H1 (cell line): Measurements from ENCODE around the gene LAMC1. TPM values are rescaled to one million over a fixed set of nuclear protein-coding genes. Genes with fewer than 3 reads are reported as not detected.

ENCODE experiments used
- CTCF ChIA-PET: fragments of 300-600 bp; sonication (Branson Sonifier 250); formaldehyde crosslinking; loops from one replicate; lab custom pipeline; 2021; ENCODE audit not compliant: partially characterized antibody; lab: Charles Lee
- POLR2A ChIA-PET: fragments of 300-600 bp; sonication (Branson Sonifier 250); formaldehyde crosslinking; loops from one replicate; lab custom pipeline; 2021; ENCODE audit warnings: inconsistent platforms; ENCODE audit not compliant: partially characterized antibody; lab: Charles Lee
- DNase-seq, 2 experiments: peaks; one replicate each; pipeline versions ENCODE4 v3.0.0 to v3.0.0-alpha.2; 2010 to 2022; ENCODE audit warnings: low spot score in 2 of 2, low read depth in 1 of 2, mixed read lengths in 1 of 2
- FAIRE-seq: peaks from 2 replicates; lab custom pipeline; 2011; peaks lifted over from hg19 to GRCh38; lab: Jason Lieb, UNC
- H2AFZ ChIP-seq: 2 replicates; pipeline ENCODE4 v1.8.1; 2012; ENCODE audit warnings: low read length, inconsistent platforms
- H2AK5ac ChIP-seq: 2 replicates; pipeline ENCODE4 v1.6.1; 2013; ENCODE audit warnings: low read depth, low read length
- H2BK120ac ChIP-seq: replicated peaks from 2 replicates; pipeline ENCODE3; 2013; ENCODE audit warnings: low read depth, low read length, inconsistent platforms
- H2BK12ac ChIP-seq: 2 replicates; pipeline ENCODE4 v1.6.1; 2013; ENCODE audit warnings: low read depth, low read length
- H2BK15ac ChIP-seq: 2 replicates; pipeline ENCODE4 v1.6.1; 2013; ENCODE audit warnings: low read length
- H2BK20ac ChIP-seq: 2 replicates; pipeline ENCODE4 v1.6.1; 2013; ENCODE audit warnings: low read length
- H2BK5ac ChIP-seq: 2 replicates; pipeline ENCODE4 v1.6.1; 2013; ENCODE audit warnings: low read depth, low read length
- H3K14ac ChIP-seq: 2 replicates; pipeline ENCODE4 v1.6.1; 2013; ENCODE audit warnings: inconsistent platforms; ENCODE audit not compliant: insufficient read length
- H3K18ac ChIP-seq: 2 replicates; pipeline ENCODE4 v1.6.1; 2013; ENCODE audit warnings: low read length; ENCODE audit errors: extremely low read depth
- H3K23ac ChIP-seq: 2 replicates; pipeline ENCODE4 v1.6.1; 2013; ENCODE audit warnings: inconsistent platforms; ENCODE audit not compliant: insufficient read length
- H3K23me2 ChIP-seq: 2 replicates; pipeline ENCODE4 v1.6.1; 2013; ENCODE audit warnings: low read depth, low read length
- H3K27ac ChIP-seq: 2 replicates; pipeline ENCODE4 v1.6.1; 2011; ENCODE audit warnings: low read depth, low read length, inconsistent platforms
- H3K27me3 ChIP-seq, 4 experiments: replicated peaks in 1 of 4; 1 replicate in 1 of 4; 2 replicates in 3 of 4; pipeline versions ENCODE4 v1.6.1 to v1.8.1; 2011 to 2013; ENCODE audit warnings: low read length in 3 of 4, mild to moderate bottlenecking in 3 of 4, inconsistent platforms in 2 of 4, mixed read lengths in 2 of 4, moderate library complexity in 1 of 4; ENCODE audit not compliant: control insufficient read depth in 3 of 4, insufficient read depth in 3 of 4; ENCODE audit errors: extremely low read depth in 1 of 4
- H3K36me3 ChIP-seq, 4 experiments: 2 replicates each; pipeline versions ENCODE4 v1.6.1 to v1.8.1; 2011 to 2013; ENCODE audit warnings: mild to moderate bottlenecking in 4 of 4, low read length in 3 of 4, moderate library complexity in 2 of 4, control low read depth in 1 of 4, inconsistent platforms in 1 of 4; ENCODE audit not compliant: insufficient read depth in 4 of 4, control insufficient read depth in 2 of 4
- H3K4ac ChIP-seq: replicated peaks from 2 replicates; pipeline ENCODE3; 2013; ENCODE audit warnings: low read length, low read depth, mixed read lengths, inconsistent platforms; ENCODE audit not compliant: insufficient read length
- H3K4me1 ChIP-seq, 4 experiments: replicated peaks in 1 of 4; 1 replicate in 1 of 4; 2 replicates in 3 of 4; pipeline versions ENCODE4 v1.6.1 to v1.8.1; 2011 to 2013; ENCODE audit warnings: low read length in 3 of 4, inconsistent platforms in 2 of 4, mixed read lengths in 1 of 4; ENCODE audit not compliant: insufficient read depth in 4 of 4, control insufficient read depth in 3 of 4
- H3K4me2 ChIP-seq, 2 experiments: 2 replicates each; pipeline versions ENCODE4 v1.6.1 to v1.8.1; 2011 to 2013; ENCODE audit warnings: low read depth in 2 of 2, low read length in 2 of 2, control low read depth in 1 of 2, inconsistent platforms in 1 of 2, mild to moderate bottlenecking in 1 of 2; ENCODE audit not compliant: insufficient read depth in 1 of 2
- H3K4me3 ChIP-seq, 4 experiments: fragments of 200-600, 300-600 bp in 1 of 4; sonication (generic), shearing (Covaris generic), sonication (Bioruptor Twin) in 1 of 4; 2 replicates each; pipeline versions ENCODE4 v1.5.1 to v1.8.1; 2011 to 2016; ENCODE audit warnings: low read length in 4 of 4, low read depth in 3 of 4, control low read depth in 2 of 4, inconsistent platforms in 2 of 4, mild to moderate bottlenecking in 2 of 4, mixed read lengths in 1 of 4, moderate library complexity in 1 of 4; ENCODE audit not compliant: insufficient read depth in 2 of 4; ENCODE audit errors: extremely low read depth in 1 of 4
- H3K56ac ChIP-seq: replicated peaks from 2 replicates; pipeline ENCODE3; 2013; ENCODE audit warnings: low read depth, mild to moderate bottlenecking, mixed read lengths, low read length, inconsistent platforms; ENCODE audit not compliant: insufficient read length
- H3K79me1 ChIP-seq: 2 replicates; pipeline ENCODE4 v1.6.1; 2013; ENCODE audit warnings: low read depth, low read length, control low read depth
- H3K79me2 ChIP-seq, 2 experiments: 2 replicates each; pipeline versions ENCODE4 v1.6.1 to v1.8.1; 2012 to 2013; ENCODE audit warnings: low read length in 2 of 2, mild to moderate bottlenecking in 2 of 2, inconsistent platforms in 1 of 2; ENCODE audit not compliant: insufficient read depth in 2 of 2, control insufficient read depth in 1 of 2
- H3K9ac ChIP-seq, 4 experiments: replicated peaks in 1 of 4; 1 replicate in 1 of 4; 2 replicates in 3 of 4; pipeline versions ENCODE4 v1.6.1 to v1.8.1; 2011 to 2013; ENCODE audit warnings: low read depth in 3 of 4, low read length in 3 of 4, control low read depth in 2 of 4, mild to moderate bottlenecking in 2 of 4, moderate library complexity in 2 of 4, inconsistent platforms in 1 of 4; ENCODE audit errors: extremely low read depth in 1 of 4
- H3K9me3 ChIP-seq, 2 experiments: 2 replicates each; pipeline versions ENCODE4 v1.6.1 to v1.8.1; 2012 to 2013; ENCODE audit warnings: mild to moderate bottlenecking in 2 of 2, moderate library complexity in 2 of 2, control low read depth in 1 of 2, inconsistent platforms in 1 of 2, low read depth in 1 of 2, low read length in 1 of 2, mixed read lengths in 1 of 2; ENCODE audit not compliant: insufficient read depth in 2 of 2
- H4K20me1 ChIP-seq, 2 experiments: replicated peaks in 1 of 2; 2 replicates each; pipeline versions ENCODE3 to v1.8.1; 2011 to 2013; ENCODE audit warnings: inconsistent platforms in 2 of 2, low read length in 2 of 2, mild to moderate bottlenecking in 1 of 2; ENCODE audit not compliant: insufficient read depth in 2 of 2, control insufficient read depth in 1 of 2
- H4K5ac ChIP-seq: 2 replicates; pipeline ENCODE4 v1.6.1; 2013; ENCODE audit warnings: low read length, low read depth, mixed read lengths, inconsistent platforms; ENCODE audit not compliant: insufficient read length
- H4K8ac ChIP-seq: 2 replicates; pipeline ENCODE4 v1.8.0; 2013; ENCODE audit warnings: mild to moderate bottlenecking, moderate library complexity, low read length, inconsistent platforms; ENCODE audit not compliant: insufficient read depth; ENCODE audit errors: extremely low read depth
- H4K91ac ChIP-seq: replicated peaks from 2 replicates; pipeline ENCODE3; 2013; ENCODE audit warnings: low read length, mixed read lengths, inconsistent platforms; ENCODE audit not compliant: insufficient read length
- BACH1 ChIP-seq: IDR thresholded peaks from 2 replicates; pipeline ENCODE4 v1.6.1; 2012; ENCODE audit warnings: low read length, improper control_type of control experiment
- KDM1A ChIP-seq: fragments of 200-600, 300-600 bp; sonication (generic); IDR thresholded peaks from 2 replicates; pipeline ENCODE4 v1.7.1; 2016; ENCODE audit warnings: mild to moderate bottlenecking, low read length, borderline replicate concordance
- RNF2 ChIP-seq: fragments of 200-900, 300-1000 bp; sonication (generic); IDR thresholded peaks from 2 replicates; pipeline ENCODE4 v1.7.1; 2016; ENCODE audit warnings: borderline replicate concordance, low read depth, mild to moderate bottlenecking, antibody characterized with exemption, low read length; ENCODE audit not compliant: poor library complexity, severe bottlenecking; ENCODE audit errors: missing control alignments
- YY1 ChIP-seq: IDR thresholded peaks from 2 replicates; pipeline ENCODE4 v1.6.1; 2011; ENCODE audit warnings: low read depth, mild to moderate bottlenecking, low read length
- WGBS, 2 experiments: shearing (Covaris generic) in 1 of 2; methylation state at CpG; one replicate each; pipeline versions ENCODE4 v1.1.6 to v1.1.7; 2013 to 2015; ENCODE audit warnings: low lambda C conversion rate in 2 of 2, mixed read lengths in 2 of 2, inconsistent platforms in 1 of 2, low coverage in 1 of 2, missing lambda C conversion rate in 1 of 2; ENCODE audit not compliant: insufficient replicate concordance in 2 of 2, insufficient coverage in 1 of 2, insufficient read length in 1 of 2; ENCODE audit errors: extremely low coverage in 1 of 2, missing lambda C conversion rate in 1 of 2; 5-methylcytosine and 5-hydroxymethylcytosine counted together
- polyA plus RNA-seq, 7 experiments: library from polyadenylated mRNA; depleted of rRNA in 3 of 7; stranded (reverse) in 5 of 7; unstranded in 2 of 7; fragments of >200 nt in 5 of 7; fragments of 200-250 nt in 2 of 7; gene quantifications; 1 replicate in 5 of 7; 2 replicates in 1 of 7; 4 replicates in 1 of 7; pipeline versions ENCODE4 v1.2.1 to v1.2.3, GENCODE V29; 2011 to 2013; ENCODE audit warnings: missing spikeins in 2 of 7, mixed read lengths in 2 of 7
- total RNA-seq: library from RNA; stranded (reverse); fragmentation: NEBNext Ultra II Directional; extraction: Animal tissue kit (Norgen Biotek cat#: 25700); gene quantifications from 2 replicates; pipeline ENCODE4 v1.2.1, GENCODE V29; 2021
- TF ChIP-seq, protein P1 (sequence below), 3 experiments: IDR thresholded peaks; 1 replicate in 2 of 3; 2 replicates in 1 of 3; pipeline versions ENCODE4 v1.5.1 to v1.6.1; 2011; ENCODE audit warnings: low read length in 3 of 3, mild to moderate bottlenecking in 3 of 3, inconsistent platforms in 2 of 3, low read depth in 1 of 3, moderate library complexity in 1 of 3; ENCODE audit not compliant: insufficient read depth in 1 of 3; ENCODE audit errors: control extremely low read depth in 1 of 3
- TF ChIP-seq, protein P2 (sequence below): IDR thresholded peaks from 2 replicates; pipeline ENCODE4 v1.6.1; 2012; ENCODE audit warnings: low read length, inconsistent platforms

Gene LAMC1
- total and polyA plus RNA-seq, 2 of the 8 experiments (the other 6 are each of a cell fraction or from before 2014, with no cell fraction given) = 47.6 to 90.3 TPM

DNA sequence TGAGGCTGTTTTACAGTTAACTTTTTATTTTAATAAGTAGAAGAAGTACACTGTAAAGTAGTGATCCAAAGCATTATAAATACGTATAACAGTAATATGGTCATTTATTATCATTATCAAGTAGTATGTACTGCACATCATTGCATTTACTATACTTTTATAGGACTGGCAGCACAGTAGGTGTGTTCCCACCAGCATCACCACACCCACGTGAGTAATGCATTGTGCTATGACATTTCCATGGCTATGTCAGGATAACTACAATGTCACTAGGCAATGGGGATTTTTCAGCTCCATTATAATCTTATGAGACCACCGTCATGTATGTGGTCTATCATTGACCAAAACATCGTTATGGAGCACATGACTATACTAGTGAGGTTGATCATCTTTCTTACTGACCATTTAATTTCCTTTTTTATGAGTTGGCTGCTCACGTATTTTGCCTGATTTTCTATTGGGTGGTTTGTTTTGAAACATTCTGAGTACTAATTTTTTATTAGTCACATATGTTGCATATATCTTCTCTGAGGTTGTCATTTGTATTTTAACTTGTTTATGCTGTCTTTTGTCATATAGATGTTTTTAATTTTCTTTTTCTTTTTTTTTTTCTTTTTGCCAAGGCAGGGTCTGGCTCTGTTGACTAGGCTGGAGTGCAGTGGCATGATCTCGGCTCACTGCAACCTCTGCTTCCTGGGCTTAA lies 44.9 kb upstream of the LAMC1 start:
- Histone ChIP-seq H3K36me3 (no peaks in the 10 kb centered on the region), H4K91ac (no peak overlapping the region), H2AFZ (no peak overlapping the region), H3K9me3 (no peaks in the 10 kb centered on the region; a peak in 1 of 4 replicates), H3K18ac (no peak overlapping the region), H3K4ac (no peak overlapping the region), H2BK120ac (no peak overlapping the region), H2AK5ac (no peak overlapping the region), H2BK20ac (no peak overlapping the region), H2BK5ac (no peak overlapping the region), H2BK12ac (no peak overlapping the region), H2BK15ac (no peak overlapping the region), H3K4me2 (no peak overlapping the region), H3K9ac (no peak overlapping the region), H3K4me3 (no peak overlapping the region), H4K5ac (no peak overlapping the region), H3K27ac (no peak overlapping the region), H4K8ac (no peak overlapping the region), H3K27me3 (no peaks in the 10 kb centered on the region), H3K79me1 (no peaks in the 10 kb centered on the region), H3K56ac (no peak overlapping the region), H3K14ac (no peak overlapping the region), H3K79me2 (no peaks in the 10 kb centered on the region), H3K4me1 (no peaks in the 10 kb centered on the region), H4K20me1 (no peaks in the 10 kb centered on the region), H3K23me2 (no peaks in the 10 kb centered on the region), H3K23ac (no peak overlapping the region)
- FAIRE-seq (no peak), DNase-seq (no peak)
- ChIA-PET CTCF (interaction anchor here (1.3 to 1.5 kb wide), 2 partner anchors 17 to 168 kb away, joined by 3 to 5 read pairs; no protein-coding TSS in a partner anchor), POLR2A (interaction anchor here (0.6 to 0.9 kb wide), 2 partner anchors 46 to 491 kb away, joined by 3 read pairs; no protein-coding TSS in a partner anchor)
- 92% methylated on average over 6 of the region's 6 CpGs; no CpG with 5 or more reads in 1 of the 2 experiments for WGBS, 2 experiments
- TF ChIP-seq, protein P1, sequence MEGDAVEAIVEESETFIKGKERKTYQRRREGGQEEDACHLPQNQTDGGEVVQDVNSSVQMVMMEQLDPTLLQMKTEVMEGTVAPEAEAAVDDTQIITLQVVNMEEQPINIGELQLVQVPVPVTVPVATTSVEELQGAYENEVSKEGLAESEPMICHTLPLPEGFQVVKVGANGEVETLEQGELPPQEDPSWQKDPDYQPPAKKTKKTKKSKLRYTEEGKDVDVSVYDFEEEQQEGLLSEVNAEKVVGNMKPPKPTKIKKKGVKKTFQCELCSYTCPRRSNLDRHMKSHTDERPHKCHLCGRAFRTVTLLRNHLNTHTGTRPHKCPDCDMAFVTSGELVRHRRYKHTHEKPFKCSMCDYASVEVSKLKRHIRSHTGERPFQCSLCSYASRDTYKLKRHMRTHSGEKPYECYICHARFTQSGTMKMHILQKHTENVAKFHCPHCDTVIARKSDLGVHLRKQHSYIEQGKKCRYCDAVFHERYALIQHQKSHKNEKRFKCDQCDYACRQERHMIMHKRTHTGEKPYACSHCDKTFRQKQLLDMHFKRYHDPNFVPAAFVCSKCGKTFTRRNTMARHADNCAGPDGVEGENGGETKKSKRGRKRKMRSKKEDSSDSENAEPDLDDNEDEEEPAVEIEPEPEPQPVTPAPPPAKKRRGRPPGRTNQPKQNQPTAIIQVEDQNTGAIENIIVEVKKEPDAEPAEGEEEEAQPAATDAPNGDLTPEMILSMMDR (IDR thresholded peaks at IDR 0.05; ENCODE audit: control extremely low read depth in 1 of 3, insufficient read depth in 1 of 3, low read depth in 1 of 3, low read length in 3 of 3) = no peak
- TF ChIP-seq, protein P2, sequence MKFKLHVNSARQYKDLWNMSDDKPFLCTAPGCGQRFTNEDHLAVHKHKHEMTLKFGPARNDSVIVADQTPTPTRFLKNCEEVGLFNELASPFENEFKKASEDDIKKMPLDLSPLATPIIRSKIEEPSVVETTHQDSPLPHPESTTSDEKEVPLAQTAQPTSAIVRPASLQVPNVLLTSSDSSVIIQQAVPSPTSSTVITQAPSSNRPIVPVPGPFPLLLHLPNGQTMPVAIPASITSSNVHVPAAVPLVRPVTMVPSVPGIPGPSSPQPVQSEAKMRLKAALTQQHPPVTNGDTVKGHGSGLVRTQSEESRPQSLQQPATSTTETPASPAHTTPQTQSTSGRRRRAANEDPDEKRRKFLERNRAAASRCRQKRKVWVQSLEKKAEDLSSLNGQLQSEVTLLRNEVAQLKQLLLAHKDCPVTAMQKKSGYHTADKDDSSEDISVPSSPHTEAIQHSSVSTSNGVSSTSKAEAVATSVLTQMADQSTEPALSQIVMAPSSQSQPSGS = no peak
- no peak for TF ChIP-seq RNF2
- no peak for TF ChIP-seq KDM1A
- no peak for TF ChIP-seq YY1
- TF ChIP-seq BACH1 = no peak
